Right ventricle myocardium inferior (tissue), 1 donor: ENCODE measurements around the gene IPO13. TPM values are rescaled to one million over a fixed set of nuclear protein-coding genes. Genes with fewer than 3 reads are reported as not detected.

Source experiments
- ATAC-seq: fragments of 200-7000 bp; cut with Tn5 transposase; one replicate; pipeline ENCODE4 v1.9.1; 2020; ENCODE audit warnings: mild to moderate bottlenecking, moderate library complexity
- DNase-seq: peaks from one replicate; pipeline ENCODE4 v3.0.0; 2021; ENCODE audit errors: missing footprints
- intact Hi-C: fragments of 100-400 bp; cut with DNase I; formaldehyde crosslinking; loops from one replicate; pipeline ENCODE4 v1.11.0; 2022
- long read RNA-seq: library from polyadenylated mRNA; unstranded; transcript quantifications from one replicate; pipeline ENCODE4 v2.0.0, GENCODE V29; 2021
- total RNA-seq: library from RNA; stranded (reverse); fragmentation: NEBNext Ultra II Directional; extraction: Animal tissue kit (Norgen Biotek cat#: 25700); gene quantifications from one replicate; pipeline ENCODE4 v1.2.1, GENCODE V29; 2021
- donor health status: DM: no; HTN: yes; CAD: no; lungs with severe emphysema.

Gene IPO13
- total RNA-seq: 56.9 TPM
- long read RNA-seq, transcript IPO13-202 (20 exons, 3,894 nt): major isoform, 45 of 62 reads
- long read RNA-seq, partial matches to known transcripts: 14 of 62 reads
- long read RNA-seq, other reads (novel, unspliced or antisense): 3 of 62 reads

DNA sequence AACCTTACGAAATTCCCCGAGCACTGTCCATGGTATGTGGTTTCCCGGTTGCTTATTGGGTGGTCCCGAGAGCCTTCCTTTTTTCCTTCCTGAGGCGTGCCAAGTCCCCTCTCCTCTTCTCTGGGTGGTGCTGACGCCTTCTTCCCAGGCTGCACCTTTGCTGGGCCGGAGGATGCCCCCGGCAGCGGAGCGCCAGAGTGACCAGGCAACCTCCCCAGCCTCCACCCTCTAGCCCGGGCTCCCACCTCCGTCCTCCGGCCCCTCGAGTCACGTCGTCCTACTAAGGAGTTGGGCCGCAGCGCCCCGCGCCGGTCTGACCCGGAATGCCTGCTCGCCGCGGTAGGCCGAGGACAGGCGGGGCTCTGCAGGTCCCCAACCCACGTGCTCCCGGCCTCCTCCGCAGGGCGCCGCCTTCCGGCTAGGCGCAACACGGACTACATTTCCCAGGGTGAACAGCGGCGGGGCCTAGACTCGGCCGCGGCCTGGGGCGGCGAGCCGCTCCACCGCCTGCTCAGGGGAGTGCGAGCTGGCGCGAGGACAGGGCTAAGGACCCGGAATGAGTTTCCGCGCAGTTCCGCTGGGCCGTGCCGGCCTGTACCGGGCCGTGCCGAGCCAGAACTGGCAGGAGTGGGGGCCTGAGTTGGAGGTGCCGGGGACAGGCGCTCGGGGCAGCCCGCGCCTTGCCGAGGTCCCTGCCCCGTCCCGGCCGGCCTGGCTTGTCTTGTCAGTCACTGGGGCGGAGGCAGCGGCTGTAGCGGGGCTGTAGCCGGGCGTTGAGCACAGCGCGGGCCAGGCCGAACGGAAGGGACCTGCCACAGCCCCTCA is at the start of gene IPO13:
IPO13 (plus strand) TSS at position 715 of the 825 bp plus-strand sequence. CDS start 651 bp downstream, outside the sequence.
- peak; percentile 98 for DNase-seq
- peak; percentile 98 for ATAC-seq
- intact Hi-C loops: loop anchor here (1.0 to 5.0 kb wide), 2 partner anchors 28 to 184 kb away; partner anchors contain the start of gene ATP6V0B

- DNase-seq: no peak
- intact Hi-C loops: no loop called here
- ATAC-seq: no peak
Observed at GRCh38 chr1:43898981-43899380, 47.8 kb upstream of the IPO13 start.

DNA sequence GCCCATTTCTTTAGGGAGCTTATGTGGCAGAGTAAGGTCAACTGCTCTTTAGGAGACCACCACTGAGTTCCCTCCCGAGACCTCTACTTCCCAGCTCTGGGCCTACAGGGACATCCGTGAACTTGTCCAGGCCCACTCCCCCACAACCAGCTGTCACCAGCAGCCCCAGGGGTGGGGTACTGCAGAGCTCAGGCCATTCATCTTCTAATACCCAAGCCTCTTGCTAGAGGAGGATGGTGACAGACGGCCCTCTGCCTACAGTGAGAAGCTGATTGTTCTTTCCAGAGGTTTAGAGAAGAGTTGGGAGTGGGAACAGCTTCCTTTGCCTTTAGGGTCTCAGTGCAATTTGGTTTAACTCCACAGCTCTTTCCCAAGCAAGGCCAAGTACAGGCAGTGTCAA is 46.4 kb upstream of the IPO13 start:
- no peak for DNase-seq
- intact Hi-C loops: no loop called here
- no peak for ATAC-seq

DNA sequence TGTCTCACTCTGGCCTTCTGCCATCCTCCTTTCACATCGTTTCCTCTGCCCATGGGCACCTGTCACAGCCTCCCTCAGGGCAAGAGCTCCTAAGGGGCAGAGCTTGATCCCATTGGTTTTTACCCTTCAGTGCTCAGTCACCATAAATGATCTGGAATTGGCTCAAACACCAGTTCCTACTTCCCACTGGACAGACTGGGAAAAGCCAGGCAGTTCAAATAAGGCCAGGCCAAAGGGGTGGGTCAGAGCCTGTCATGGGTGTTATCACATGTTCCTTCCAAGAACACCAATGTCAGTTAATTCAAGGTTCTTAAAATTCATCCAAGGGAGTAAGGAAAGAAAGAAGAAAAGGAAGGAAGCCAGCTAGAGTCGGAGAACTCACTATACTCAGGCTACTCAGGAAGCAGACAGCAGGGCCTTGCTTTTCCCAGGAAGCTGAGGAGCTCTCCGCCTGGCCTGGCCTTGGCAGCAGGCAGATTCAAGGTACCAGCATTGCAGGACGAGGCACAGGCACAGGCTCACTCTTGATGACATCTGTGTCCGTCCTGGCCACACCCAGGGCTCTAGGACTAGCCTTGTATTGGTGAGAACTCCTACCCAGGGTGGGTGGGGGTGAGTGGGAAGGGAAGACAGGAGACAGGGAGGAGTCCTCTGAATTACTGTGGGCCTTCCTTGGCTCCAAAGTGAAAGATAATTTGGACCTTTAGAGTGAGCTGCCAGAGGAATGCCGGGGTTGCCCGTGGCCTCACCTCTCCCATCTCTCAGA is 45.4 kb upstream of the IPO13 start:
- ATAC-seq: no peak
- intact Hi-C loops: no loop called here
- DNase-seq: no peak

GRCh38 chr1:43902058-43902831 is 44.5 kb upstream of the IPO13 start:
- intact Hi-C loops: no loop called here
- DNase-seq (no peak), ATAC-seq (no peak)

DNA sequence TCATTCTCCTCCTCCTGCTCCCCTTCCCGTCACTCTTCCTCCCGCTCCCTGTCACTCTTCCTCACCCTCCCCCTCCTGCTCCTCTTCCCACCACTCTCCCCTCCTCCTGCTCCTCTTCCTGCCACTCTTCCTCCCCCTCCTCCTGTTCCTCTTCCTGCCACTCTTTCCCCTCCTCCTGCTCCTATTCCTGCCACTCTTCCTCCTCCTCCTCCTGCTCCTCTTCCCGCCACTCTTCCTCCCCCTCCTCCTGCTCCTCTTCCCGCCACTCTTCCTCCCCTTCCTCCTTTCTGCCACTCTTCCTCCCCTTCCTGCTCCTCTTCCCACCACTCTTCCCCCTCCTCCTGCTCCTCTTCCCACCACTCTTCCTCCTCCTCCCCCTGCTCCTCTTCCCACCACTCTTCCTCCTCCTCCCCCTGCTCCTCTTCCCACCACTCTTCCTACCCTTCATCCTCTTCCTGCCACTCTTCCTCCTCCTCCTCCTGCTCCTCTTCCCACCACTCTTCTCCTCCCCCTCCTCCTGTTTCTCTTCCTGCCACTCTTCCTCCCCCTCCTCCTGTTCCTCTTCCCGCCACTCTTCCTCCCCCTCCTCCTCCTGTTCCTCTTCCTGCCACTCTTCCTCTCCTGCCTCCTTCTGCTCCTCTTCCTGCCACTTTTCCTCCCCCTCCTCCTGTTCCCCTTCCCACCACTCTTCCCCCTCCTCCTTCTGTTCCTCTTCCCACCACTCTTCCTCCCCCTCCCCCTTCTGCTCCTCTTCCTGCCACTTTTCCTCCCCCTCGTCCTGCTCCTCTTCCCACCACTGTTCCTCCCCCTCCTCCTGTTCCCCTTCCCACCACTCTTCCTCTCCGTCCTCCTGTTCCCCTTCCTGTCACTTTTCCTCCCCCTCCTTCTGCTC is 41.8 kb upstream of the IPO13 start:
- intact Hi-C loops: no loop called here
- no peak for DNase-seq
- ATAC-seq: no peak

- no peak for ATAC-seq
- no peak for DNase-seq
- intact Hi-C loops: no loop called here
Observed at GRCh38 chr1:43908226-43908625, 38.5 kb upstream of the IPO13 start.

GRCh38 chr1:43908858-43909257 is 37.9 kb upstream of the IPO13 start:
- ATAC-seq (no peak), DNase-seq (no peak)
- intact Hi-C loops: no loop called here

DNA sequence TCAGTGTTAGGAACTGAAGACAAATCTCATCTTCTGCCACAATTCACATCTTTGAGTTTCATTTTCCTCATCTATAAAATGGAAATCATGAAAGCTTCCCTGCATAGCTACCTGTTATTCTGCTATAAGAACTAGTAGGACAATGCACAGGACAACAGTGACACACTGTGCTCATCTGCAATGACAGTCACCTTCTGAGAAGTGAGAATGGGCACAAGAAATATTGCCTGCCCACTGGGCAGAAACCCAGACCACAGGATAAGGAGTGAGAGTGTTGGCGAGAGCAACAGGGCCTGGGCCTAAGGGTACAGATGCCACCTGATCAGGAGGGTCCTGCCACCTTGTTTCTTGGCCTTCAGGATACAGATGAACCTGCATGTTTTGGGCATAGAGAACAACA is 36.4 kb upstream of the IPO13 start:
- intact Hi-C loops: no loop called here
- DNase-seq: no peak
- no peak for ATAC-seq

- DNase-seq: no peak
- intact Hi-C loops: no loop called here
- ATAC-seq: peak; percentile 20
Observed at GRCh38 chr1:43912607-43913006, 34.1 kb upstream of the IPO13 start.

DNA sequence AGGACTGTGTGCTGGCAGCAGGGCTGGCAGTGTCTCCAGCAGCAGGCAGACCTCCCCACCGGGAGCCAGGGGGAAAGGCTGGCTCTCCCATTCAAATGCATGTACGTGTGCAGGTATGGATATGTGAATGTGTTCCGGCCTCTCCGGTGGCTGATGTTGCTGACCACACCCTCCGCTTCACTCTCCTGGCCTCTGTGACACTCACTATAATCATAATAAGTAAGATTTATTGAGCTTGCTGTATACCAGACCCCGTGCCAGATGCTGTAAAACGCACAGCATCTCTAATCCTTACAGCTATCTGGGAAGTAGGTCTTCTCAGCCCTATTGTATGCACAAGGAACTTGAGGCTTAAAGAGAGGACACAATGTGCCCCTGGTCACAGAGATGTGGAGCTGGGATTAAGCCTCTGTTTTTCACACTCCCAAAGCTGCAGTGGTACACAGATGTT is 33.7 kb upstream of the IPO13 start:
- ATAC-seq (no peak), DNase-seq (no peak)
- intact Hi-C loops: no loop called here

GRCh38 chr1:43913666-43914360 is 32.9 kb upstream of the IPO13 start:
- no peak for ATAC-seq
- intact Hi-C loops: no loop called here
- DNase-seq: no peak

DNA sequence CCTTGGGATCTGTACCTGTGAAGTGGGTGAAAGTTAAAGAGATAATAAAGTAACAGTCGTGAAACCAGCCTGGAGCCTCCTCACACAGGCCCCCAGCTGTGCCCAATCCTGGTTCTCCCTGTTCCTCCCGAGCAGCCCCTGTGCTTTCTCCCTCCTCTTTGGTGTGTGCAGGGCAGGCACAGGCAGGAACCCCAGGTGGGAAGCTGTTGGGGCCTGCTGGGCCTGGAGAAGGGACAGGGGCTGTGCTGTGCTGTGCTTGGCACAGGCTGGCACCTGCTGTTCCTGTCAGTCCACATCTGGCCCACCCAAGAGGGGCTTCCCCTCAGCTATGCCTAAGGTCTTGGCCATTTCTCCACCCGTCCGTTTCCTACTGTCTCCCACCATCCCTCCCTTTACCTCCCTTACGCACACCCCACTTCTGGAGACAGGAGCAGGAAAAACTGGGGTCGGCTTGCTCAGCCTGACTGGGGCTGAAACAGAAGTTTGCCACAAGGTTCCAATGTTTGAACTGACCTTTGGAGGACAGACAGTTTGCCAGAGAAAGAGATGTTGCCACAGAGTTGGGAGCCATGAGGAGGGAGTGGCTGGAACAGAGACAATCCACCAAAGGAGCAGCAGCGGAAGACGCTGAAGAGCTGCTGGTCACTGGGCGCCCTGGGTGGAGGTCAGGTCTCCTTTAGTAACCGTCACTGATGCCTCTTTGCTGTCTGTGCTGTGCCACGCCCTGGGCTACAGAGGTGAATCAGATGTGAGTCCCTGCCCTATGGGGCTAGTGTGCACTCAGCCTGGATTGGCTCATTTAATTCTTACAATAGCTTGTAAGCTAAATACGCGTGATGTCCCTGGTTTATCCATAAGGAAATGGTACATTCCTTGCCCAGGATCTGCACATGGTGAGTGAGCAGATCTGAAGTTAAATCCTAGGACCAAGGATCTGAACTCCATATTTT is 31.9 kb upstream of the IPO13 start:
- intact Hi-C loops: no loop called here
- DNase-seq: no peak
- ATAC-seq: no peak

DNA sequence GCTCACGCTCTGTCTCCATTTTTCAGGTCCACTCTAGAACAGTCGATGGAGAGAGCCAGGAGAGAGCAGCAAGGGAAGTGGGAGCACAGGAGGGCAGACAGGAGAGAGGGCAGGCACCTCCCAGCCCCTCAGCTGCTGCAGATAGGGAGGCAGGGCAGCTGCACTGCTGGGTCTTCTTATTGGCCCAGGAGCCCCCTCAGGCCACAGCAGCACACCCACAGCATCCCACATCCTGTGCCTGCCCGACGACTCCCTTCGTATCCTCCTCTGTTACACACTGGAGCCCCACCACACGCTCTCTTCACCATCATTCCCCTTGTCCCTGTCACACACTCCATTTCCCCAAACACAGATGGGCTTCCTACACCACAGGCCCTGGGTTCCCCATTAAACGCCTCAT is 26.8 kb upstream of the IPO13 start:
- intact Hi-C loops: no loop called here
- DNase-seq: no peak
- ATAC-seq: no peak

DNA sequence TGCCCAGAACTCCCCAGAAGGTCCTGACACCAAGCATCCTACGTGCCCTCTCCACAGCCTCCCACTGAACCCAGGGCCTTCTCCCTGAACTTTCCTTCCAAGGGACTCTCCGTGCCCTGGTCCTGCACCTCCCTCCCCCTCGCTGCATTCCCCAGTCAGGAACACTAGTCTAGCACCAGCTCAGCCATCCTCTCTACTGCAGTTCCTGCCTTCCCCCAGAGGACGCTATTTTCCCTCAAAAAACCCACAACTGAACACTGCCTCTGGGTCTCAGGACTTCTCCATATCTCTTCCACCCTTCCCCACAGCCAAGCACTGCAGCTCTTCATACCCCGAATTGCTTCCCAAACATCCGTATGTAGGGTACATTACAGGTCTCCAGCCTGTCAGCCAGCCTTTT is 25.7 kb upstream of the IPO13 start:
- ATAC-seq (no peak), DNase-seq (no peak)
- intact Hi-C loops: no loop called here

DNA sequence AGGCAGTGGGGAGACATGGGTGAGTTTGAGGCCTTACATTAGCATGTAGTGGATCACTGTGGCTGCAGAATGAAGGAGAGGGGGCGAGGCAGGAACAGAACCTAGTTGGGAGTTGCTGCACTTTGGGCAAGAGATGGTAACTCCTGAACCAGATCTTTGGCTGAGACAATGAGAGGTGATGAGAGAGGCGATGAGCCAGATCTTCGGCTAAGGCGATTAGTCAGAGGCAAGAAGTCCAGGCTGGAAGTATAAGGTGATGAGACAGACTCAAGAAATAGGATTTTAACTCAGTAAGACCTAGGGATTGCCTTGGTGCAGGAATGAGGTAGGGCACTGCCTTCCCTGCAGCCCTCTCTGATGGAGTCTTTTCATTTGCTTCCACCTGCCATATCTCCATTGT is 22.2 kb upstream of the IPO13 start:
- DNase-seq (no peak), ATAC-seq (no peak)
- intact Hi-C loops: no loop called here

DNA sequence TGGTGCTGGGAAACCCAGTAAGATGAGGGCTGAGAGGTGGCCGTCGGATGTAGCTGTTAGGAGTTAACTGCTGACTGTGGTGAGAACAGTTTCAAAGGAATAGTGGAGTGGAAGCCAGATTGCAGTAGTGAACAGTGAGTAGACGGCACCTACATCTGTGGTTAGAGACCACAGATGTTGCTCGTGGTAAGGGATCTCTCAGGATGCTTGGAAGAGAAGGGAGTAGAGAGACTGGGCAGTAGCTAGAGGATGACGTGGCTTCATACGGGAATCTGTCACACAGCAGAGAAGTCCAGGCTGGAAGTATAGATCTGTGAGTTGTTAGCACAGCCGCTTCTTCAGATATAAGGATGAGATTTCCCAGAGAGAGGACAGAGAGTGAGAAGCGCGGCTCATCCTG is 20.9 kb upstream of the IPO13 start:
- intact Hi-C loops: no loop called here
- no peak for ATAC-seq
- no peak for DNase-seq
